Measurements from ENCODE around the gene ZMYND10. TPM values are rescaled to one million over a fixed set of nuclear protein-coding genes. Genes with fewer than 3 reads are reported as not detected.
A peak's percentile ranks its signal among the peaks of the same experiment; 100 is the strongest.

Gene ZMYND10
- total RNA-seq, 2 experiments from 2014 or later: 1.7 to 2.8 TPM

DNA sequence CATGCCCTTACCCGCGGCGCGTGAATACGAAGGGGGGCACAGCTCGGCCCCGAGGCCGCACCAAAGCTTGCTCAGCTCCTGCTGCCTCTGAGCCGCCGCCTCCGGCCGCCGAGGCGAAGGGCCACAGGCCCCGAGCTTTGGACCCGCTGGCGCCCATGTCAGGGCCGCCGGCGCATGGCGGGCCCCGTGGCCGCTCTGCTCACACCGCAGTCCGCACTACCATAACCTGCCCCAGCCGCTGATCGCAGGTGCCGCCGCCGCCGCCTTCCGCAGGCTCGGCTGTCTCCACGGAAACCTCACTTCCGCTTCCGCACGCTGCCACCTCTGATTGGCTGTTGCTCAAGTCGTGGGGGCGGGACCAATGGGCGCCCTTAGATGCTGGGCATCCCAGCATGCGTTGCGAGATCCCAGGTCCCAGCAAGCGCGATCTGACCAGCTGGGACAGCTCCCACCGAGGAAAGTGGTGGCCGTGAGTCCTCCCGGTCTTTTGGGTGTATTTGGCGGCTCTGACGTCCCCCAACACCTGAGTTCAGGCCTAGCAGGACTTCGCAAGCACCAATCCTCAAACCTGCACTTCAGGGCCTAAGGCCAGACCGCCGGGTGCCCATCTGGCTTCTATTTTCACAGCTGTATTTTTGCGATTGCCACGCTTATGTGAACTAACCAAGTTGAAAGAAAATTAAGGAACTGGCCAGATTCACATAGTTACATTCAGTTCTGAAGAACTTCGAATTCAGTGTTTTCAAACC is 17.4 kb downstream of the ZMYND10 start, which contains the start of gene TUSC2:
Gene TUSC2 (minus strand): TSS at position 281 of the 749 bp plus-strand sequence. CDS start 124 bp downstream, at position 157.
- Histone ChIP-seq H3K79me2 (ENCODE audit: insufficient read depth, low read depth, low read length) (peaks cover 17% of the 10 kb centered on the region; the same call in 1 of the 2 replicates), H3K36me3 (ENCODE audit: insufficient read depth, low read length) (peaks cover 57% of the 10 kb centered on the region), H2AFZ (ENCODE audit: low read length) (peak within 1 kb of the TSS; percentile 10; the same call in 1 of the 2 replicates), H3K9me3 (ENCODE audit: low read length) (no peaks in the 10 kb centered on the region), H3K4me1 (ENCODE audit: insufficient read depth, low read length, poor library complexity, severe bottlenecking) (peaks cover 12% of the 10 kb centered on the region), H3K9me2 (ENCODE audit: insufficient read depth, low read length) (no peaks in the 10 kb centered on the region), H4K20me1 (ENCODE audit: insufficient read depth, low read length) (no peaks in the 10 kb centered on the region), H3K4me2 (ENCODE audit: low read length) (peak within 1 kb of the TSS; percentile 71), H3K27ac (ENCODE audit: low read depth, low read length, poor library complexity, severe bottlenecking) (peak within 1 kb of the TSS; percentile 26), H3K4me3 (ENCODE audit: low read depth, low read length, poor library complexity, severe bottlenecking) (peak within 1 kb of the TSS; percentile 88)
- TF ChIP-seq EZH2phosphoT487 (IDR thresholded peaks at IDR 0.05; ENCODE audit: borderline replicate concordance, low read depth, low read length): no peak
- TF ChIP-seq, protein P1, sequence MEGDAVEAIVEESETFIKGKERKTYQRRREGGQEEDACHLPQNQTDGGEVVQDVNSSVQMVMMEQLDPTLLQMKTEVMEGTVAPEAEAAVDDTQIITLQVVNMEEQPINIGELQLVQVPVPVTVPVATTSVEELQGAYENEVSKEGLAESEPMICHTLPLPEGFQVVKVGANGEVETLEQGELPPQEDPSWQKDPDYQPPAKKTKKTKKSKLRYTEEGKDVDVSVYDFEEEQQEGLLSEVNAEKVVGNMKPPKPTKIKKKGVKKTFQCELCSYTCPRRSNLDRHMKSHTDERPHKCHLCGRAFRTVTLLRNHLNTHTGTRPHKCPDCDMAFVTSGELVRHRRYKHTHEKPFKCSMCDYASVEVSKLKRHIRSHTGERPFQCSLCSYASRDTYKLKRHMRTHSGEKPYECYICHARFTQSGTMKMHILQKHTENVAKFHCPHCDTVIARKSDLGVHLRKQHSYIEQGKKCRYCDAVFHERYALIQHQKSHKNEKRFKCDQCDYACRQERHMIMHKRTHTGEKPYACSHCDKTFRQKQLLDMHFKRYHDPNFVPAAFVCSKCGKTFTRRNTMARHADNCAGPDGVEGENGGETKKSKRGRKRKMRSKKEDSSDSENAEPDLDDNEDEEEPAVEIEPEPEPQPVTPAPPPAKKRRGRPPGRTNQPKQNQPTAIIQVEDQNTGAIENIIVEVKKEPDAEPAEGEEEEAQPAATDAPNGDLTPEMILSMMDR (conservative IDR thresholded peaks at IDR 0.05; ENCODE audit: low read length): no peak
- ChIA-PET CTCF (ENCODE audit: unreplicated experiment) (interaction anchor here (0.6 to 1.0 kb wide), 4 partner anchors 29 to 610 kb away, joined by 3 to 4 read pairs (median 3); partner anchors contain the start of genes HYAL3 and NAA80), POLR2A (interaction anchor here (1.1 to 2.7 kb wide), 5 partner anchors 9 to 1172 kb away, joined by 4 to 28 read pairs (median 4); partner anchors contain the start of genes DCAF1, GNAI2, HYAL3 and NAA80)
- no TSS peak for BruUV-seq (replicated peaks)
- intact Hi-C loops (cut with micrococcal nuclease; ENCODE audit: unreplicated experiment): no loop called here
- DNase-seq (ENCODE audit: low spot score): peak; percentile 99

DNA sequence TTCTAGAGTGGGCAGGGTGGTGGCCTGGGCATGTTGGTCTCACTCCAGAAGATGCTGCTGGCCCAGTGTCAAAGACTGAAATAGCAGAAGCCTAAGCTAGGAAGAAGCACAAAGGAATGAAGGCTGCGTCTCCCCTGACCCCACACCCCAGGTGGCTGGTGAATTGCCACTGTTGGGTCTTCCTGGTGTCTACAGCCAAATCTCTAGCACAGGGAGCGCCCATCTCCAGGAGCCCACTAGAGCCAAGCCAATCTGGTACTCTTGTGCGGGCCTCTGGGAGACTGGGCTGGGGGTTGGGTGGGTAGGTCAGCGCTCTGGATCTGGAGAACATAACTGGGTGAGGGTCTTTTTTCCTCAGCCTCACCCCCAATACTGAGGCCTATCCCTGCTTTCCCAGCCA is 18.4 kb downstream of the ZMYND10 start:
- intact Hi-C loops (cut with micrococcal nuclease; ENCODE audit: unreplicated experiment): no loop called here

More for the DNA sequence above, 18.4 kb downstream of the ZMYND10 start:
- Histone ChIP-seq H3K4me3 (ENCODE audit: low read depth, low read length, poor library complexity, severe bottlenecking) (peak overlapping the region; percentile 88), H2AFZ (ENCODE audit: low read length) (no peak overlapping the region), H4K20me1 (ENCODE audit: insufficient read depth, low read length) (no peaks in the 10 kb centered on the region), H3K27ac (ENCODE audit: low read depth, low read length, poor library complexity, severe bottlenecking) (no peak overlapping the region), H3K4me2 (ENCODE audit: low read length) (peak overlapping the region; percentile 71), H3K9me2 (ENCODE audit: insufficient read depth, low read length) (no peaks in the 10 kb centered on the region), H3K36me3 (ENCODE audit: insufficient read depth, low read length) (peaks cover 48% of the 10 kb centered on the region), H3K4me1 (ENCODE audit: insufficient read depth, low read length, poor library complexity, severe bottlenecking) (peaks cover 14% of the 10 kb centered on the region), H3K79me2 (ENCODE audit: insufficient read depth, low read depth, low read length) (peaks cover 12% of the 10 kb centered on the region; the same call in 1 of the 2 replicates), H3K9me3 (ENCODE audit: low read length) (no peaks in the 10 kb centered on the region)
- TF ChIP-seq, protein P1 (conservative IDR thresholded peaks at IDR 0.05; ENCODE audit: low read length): no peak
- no peak for TF ChIP-seq EZH2phosphoT487 (IDR thresholded peaks at IDR 0.05; ENCODE audit: borderline replicate concordance, low read depth, low read length)
- DNase-seq (ENCODE audit: low spot score): no peak
- BruUV-seq (replicated peaks): no TSS peak
- POLR2A ChIA-PET: interaction anchor here (1.1 to 2.7 kb wide), 5 partner anchors 10 to 1173 kb away, joined by 4 to 28 read pairs (median 4); partner anchors contain the start of genes DCAF1, GNAI2, HYAL3 and NAA80
- CTCF ChIA-PET (ENCODE audit: unreplicated experiment): interaction anchor here (0.6 kb wide), 1 partner anchor 132 kb away, joined by 3 read pairs; no protein-coding TSS in a partner anchor

All from OCI-LY7 (cell line).